Pancreas (tissue), 10 donors: ENCODE results near the gene PALM. TPM values are rescaled to one million over a fixed set of nuclear protein-coding genes. Genes with fewer than 3 reads are reported as not detected.

ENCODE experiments used
- ATAC-seq, 4 donors: fragments of 200-7000 bp; cut with Tn5 transposase; one replicate each; pipeline versions ENCODE4 v1.8.0 to v1.9.1; 2020; ENCODE audit warnings: mild to moderate bottlenecking in 4 of 4, moderate library complexity in 4 of 4
- DNase-seq, 6 donors: peaks; one replicate each; pipeline ENCODE4 v3.0.0-alpha.2; 2020
- FAIRE-seq: peaks from 2 replicates; lab custom pipeline; 2012; peaks lifted over from hg19 to GRCh38; lab: Jason Lieb, UNC
- H3K27ac ChIP-seq, 4 donors: fragments of 200-600 bp; sonication (generic); 1 replicate in 3 of 4; 2 replicates in 1 of 4; pipeline versions ENCODE4 v1.5.0 to v1.8.0; 2020
- H3K27me3 ChIP-seq, 4 donors: fragments of 200-600 bp; one replicate each; pipeline ENCODE4 v1.8.0; 2021
- H3K36me3 ChIP-seq, 3 donors: fragments of 200-600 bp; sonication (generic) in 1 of 3; one replicate each; pipeline versions ENCODE4 v1.5.0 to v1.8.0; 2020 to 2021
- H3K4me1 ChIP-seq, 3 donors: fragments of 200-600 bp; one replicate each; pipeline ENCODE4 v1.8.0; 2021
- H3K4me3 ChIP-seq, 4 donors: fragments of 200-600 bp; sonication (generic) in 2 of 4; one replicate each; pipeline versions ENCODE4 v1.5.0 to v1.8.0; 2020 to 2021
- H3K9me3 ChIP-seq, 4 donors: fragments of 200-600 bp; one replicate each; pipeline ENCODE4 v1.8.0; 2021
- WGBS, 2 donors: extraction: QIAGEN DNeasy Blood & Tissue Kit; methylation state at CpG; one replicate each; pipeline ENCODE4 v1.1.7; 2013; 5-methylcytosine and 5-hydroxymethylcytosine counted together
- intact Hi-C, 3 donors: fragments of 100-400 bp; cut with DNase I; formaldehyde crosslinking; loops; one replicate each; pipeline versions ENCODE4 v1.11.1 to v1.14.2; 2022
- polyA plus RNA-seq, 2 donors: library from polyadenylated mRNA; stranded (reverse); fragments of 200-250 nt; gene quantifications; one replicate each; pipeline ENCODE4 v1.2.3, GENCODE V29; 2013
- total RNA-seq, 6 donors: library from RNA; stranded (reverse); fragmentation: NEBNext Ultra II Directional in 4 of 6; extraction: Animal tissue kit (Norgen Biotek cat#: 25700) in 4 of 6; gene quantifications; one replicate each; pipeline versions ENCODE4 v1.2.1 to v1.2.4, GENCODE V29; 2021 to 2023
- TF ChIP-seq, protein P1 (sequence below), 4 donors: fragments of 200-600 bp; sonication (generic) in 3 of 4; IDR thresholded peaks; one replicate each; pipeline versions ENCODE4 v1.5.0 to v1.8.0; 2021; ENCODE audit warnings: antibody characterized with exemption in 4 of 4
- donor health status: healthy with polysubstance abuse.
- donor health status: DM: no; HTN: no; CAD: no; lungs with moderate emphysema.
- donor health status: DM: no; HTN: no; CAD: no.
- donor health status: control.
- donor health status: control.
- donor health status: Bipolar disorder and iron deficiency.
- donor health status: DM: yes; HTN: yes; CAD: no.
- donor health status: DM: no; HTN: no; CAD: no.
- donor health status: DM: no; HTN: no; CAD: no.
- donor health status: DM: yes; HTN: yes; CAD: no.

Gene PALM, protein sequence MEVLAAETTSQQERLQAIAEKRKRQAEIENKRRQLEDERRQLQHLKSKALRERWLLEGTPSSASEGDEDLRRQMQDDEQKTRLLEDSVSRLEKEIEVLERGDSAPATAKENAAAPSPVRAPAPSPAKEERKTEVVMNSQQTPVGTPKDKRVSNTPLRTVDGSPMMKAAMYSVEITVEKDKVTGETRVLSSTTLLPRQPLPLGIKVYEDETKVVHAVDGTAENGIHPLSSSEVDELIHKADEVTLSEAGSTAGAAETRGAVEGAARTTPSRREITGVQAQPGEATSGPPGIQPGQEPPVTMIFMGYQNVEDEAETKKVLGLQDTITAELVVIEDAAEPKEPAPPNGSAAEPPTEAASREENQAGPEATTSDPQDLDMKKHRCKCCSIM
- total RNA-seq (10 to 100 TPM in 1 of 6 donors, 1 to 10 TPM in 5; 3.5 to 12.6 (median 5.1) TPM), polyA plus RNA-seq (10 to 100 TPM in 1 of 2 donors, 1 to 10 TPM in 1; 9.2 to 10.1 TPM)

DNA sequence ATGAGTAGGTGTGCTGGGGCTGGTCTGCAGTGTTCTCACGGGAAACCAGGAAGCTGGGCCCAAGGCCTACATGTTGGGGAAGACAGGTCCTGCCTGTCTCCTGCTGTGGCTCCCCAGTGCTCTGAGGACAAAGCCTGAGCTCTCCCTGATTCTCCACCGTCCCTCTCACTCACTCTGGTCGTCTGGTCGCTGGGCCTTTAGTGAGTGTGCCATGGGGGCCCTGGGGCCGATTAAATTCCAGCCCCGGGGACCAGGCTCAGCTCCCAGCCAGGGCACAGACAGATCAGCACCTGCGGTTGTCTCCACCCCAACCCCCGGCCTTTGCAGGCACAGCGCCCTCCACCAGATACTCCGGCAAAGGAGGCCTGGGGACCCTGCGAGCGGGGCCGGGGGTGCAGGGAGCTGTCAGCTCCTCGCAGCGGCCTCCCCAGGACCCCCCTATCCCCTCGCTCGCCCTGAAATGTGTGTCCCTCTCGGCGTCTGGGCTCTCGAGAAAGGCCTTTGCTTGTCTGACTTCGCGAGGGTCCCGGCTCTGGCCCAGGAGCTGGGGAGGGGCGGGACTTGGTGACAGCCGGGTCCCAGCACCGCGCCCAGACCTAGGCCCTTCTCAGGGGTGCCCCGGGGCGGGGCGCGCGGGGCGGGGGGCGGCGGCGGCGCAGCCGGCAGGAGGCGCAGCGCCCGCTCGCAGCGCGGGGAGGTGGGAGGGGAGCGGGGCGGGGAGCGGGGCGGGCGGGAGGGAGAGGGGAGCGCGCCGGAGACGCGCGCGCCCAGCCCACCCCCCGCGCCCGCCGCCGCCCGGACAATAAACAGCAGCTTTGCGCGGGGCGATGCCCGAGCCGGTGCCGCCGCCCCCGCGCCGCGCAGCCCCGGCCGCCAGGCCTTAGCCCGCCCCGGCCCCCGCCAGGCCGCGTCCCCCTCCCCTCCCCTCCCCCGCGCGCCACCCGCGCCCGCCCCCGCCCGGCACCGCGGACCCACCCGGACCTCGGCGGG lies at the start of gene PALM:
PALM (plus strand) TSS at position 782 of the 990 bp plus-strand sequence. CDS start 212 bp downstream, outside the sequence.
- Histone ChIP-seq H3K36me3 (no peaks in the 10 kb centered on the region), H3K4me1 (no peaks in the 10 kb centered on the region), H3K9me3 (no peaks in the 10 kb centered on the region), H3K4me3 (peak within 1 kb of the TSS; percentile 15 to 47 (median 34)), H3K27ac (no peak within 1 kb of the TSS), H3K27me3 (no peaks in the 10 kb centered on the region)
- 14 to 21% methylated on average over 28 to 53 of the region's 93 CpGs for WGBS, 2 donors
- TF ChIP-seq, protein P1, sequence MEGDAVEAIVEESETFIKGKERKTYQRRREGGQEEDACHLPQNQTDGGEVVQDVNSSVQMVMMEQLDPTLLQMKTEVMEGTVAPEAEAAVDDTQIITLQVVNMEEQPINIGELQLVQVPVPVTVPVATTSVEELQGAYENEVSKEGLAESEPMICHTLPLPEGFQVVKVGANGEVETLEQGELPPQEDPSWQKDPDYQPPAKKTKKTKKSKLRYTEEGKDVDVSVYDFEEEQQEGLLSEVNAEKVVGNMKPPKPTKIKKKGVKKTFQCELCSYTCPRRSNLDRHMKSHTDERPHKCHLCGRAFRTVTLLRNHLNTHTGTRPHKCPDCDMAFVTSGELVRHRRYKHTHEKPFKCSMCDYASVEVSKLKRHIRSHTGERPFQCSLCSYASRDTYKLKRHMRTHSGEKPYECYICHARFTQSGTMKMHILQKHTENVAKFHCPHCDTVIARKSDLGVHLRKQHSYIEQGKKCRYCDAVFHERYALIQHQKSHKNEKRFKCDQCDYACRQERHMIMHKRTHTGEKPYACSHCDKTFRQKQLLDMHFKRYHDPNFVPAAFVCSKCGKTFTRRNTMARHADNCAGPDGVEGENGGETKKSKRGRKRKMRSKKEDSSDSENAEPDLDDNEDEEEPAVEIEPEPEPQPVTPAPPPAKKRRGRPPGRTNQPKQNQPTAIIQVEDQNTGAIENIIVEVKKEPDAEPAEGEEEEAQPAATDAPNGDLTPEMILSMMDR (IDR thresholded peaks at IDR 0.05): no peak
- intact Hi-C loops: no loop called here
- DNase-seq (no peak), ATAC-seq (peak in 3 of 4 donors; percentile 23 to 51 (median 41)), FAIRE-seq (no peak)

DNA sequence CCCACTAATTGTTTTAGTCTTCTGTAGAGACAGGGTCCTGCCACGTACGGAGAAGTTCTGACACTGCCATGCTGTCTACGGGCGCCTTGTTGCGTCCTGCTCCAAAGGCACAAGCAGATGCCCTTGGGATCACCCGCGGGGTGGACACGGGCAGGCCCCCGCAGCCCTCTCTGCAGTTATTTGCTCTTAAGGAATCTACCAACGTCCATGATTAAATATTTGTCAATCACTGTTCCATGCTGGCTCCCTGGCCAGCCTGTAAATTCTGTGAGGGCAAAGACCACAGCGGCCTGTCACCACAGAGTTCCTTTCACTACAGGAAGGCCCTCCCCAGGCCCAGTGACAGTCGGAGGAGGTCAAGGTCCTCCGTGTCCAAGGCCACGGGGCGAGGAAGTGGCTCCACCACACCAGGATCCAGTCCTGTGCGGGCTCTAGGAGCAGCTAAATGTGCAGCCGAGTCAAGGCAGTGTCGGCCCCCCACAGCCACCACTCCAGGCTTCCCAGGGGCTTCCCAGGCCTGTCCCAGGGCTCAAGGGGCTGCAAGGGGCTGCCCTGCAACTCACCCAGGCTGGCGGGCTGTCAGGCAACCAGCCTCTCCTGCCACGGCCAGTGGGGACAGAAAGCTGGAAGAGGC lies 47.8 kb upstream of the PALM start:
- no peaks in the 10 kb centered on the region for H3K36me3 ChIP-seq
- no peaks in the 10 kb centered on the region for H3K9me3 ChIP-seq
- H3K27ac ChIP-seq: peak overlapping the region; percentile 56 to 85 (median 66)
- no peaks in the 10 kb centered on the region for H3K27me3 ChIP-seq
- peak in 3 of 6 donors; percentile 45 to 71 (median 58) for DNase-seq
- FAIRE-seq: no peak
- 12 to 19% methylated on average over 19 to 20 of the region's 20 CpGs for WGBS, 2 donors
- intact Hi-C loops: loop anchor here in 1 of 3 donors (10.0 kb wide), 1 partner anchor 74 kb away; no protein-coding TSS in a partner anchor
- H3K4me1 ChIP-seq: peaks cover 0 to 22% (median 8%) of the 10 kb centered on the region in 3 donors
- peak overlapping the region in 3 of 4 donors; percentile 97 to 100 (median 99) for H3K4me3 ChIP-seq
- ATAC-seq: peak in 1 of 4 donors; percentile 2
- TF ChIP-seq, protein P1 (IDR thresholded peaks at IDR 0.05): no peak

DNA sequence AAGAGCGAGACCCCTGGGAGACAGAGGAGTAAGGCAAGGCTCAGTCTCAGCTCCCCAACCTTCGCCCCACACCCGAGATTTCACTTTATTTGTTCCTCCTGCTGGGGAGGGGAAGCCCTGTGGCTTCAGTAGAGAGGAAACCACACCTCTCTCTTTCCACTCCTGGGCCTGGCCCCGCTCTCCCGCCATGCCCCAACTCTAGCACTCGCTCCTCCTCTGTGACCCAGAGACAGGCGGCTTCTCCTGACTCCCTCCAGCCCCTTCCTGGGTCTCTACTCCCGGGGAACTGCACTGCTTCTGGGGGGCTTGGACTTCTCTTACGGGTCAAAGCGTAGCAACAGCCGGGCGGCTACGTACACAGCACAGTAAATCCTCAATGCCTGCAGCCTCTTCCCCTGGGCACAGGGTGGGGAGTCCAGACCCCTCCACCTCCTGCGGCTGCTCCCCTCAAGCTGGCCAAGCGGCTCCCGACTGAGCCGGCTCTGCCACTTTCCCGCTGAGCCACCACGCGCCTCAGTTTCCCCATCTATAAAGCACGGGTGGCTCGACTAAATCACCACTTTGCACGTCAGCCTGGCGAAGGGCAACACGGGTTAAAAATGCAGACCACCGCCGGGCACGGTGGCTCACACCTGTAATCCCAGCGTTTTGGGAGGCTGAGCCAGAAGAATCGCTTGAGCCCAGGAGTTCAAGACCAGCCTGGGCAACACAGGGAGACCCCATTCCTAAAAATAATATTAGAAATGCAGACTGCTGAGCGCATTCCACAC lies 47.1 kb upstream of the PALM start:
- peak in 2 of 4 donors; percentile 9 to 10 for ATAC-seq
- no peaks in the 10 kb centered on the region for H3K27me3 ChIP-seq
- intact Hi-C loops: loop anchor here in 1 of 3 donors (10.0 kb wide), 1 partner anchor 73 kb away; no protein-coding TSS in a partner anchor
- peaks cover 0 to 22% (median 8%) of the 10 kb centered on the region in 3 donors for H3K4me1 ChIP-seq
- H3K9me3 ChIP-seq: no peaks in the 10 kb centered on the region
- peak overlapping the region; percentile 56 to 85 (median 66) for H3K27ac ChIP-seq
- H3K36me3 ChIP-seq: no peaks in the 10 kb centered on the region
- peak overlapping the region; percentile 80 to 100 (median 98) for H3K4me3 ChIP-seq
- FAIRE-seq: no peak
- 9 to 12% methylated on average over 31 of the region's 31 CpGs for WGBS, 2 donors
- TF ChIP-seq, protein P1 (IDR thresholded peaks at IDR 0.05): no peak
- DNase-seq: peak in 2 of 6 donors; percentile 44 to 56
